ENCODE data around the gene HIVEP3. TPM values are rescaled to one million over a fixed set of nuclear protein-coding genes. Genes with fewer than 3 reads are reported as not detected.

The HIVEP3 gene
- total RNA-seq, 1 experiment from 2014 or later: 0.55 TPM

- Mint-ChIP-seq H3K4me1 (no peaks in the 10 kb centered on the region), H3K36me3 (no peaks in the 10 kb centered on the region), H3K9me3 (no peaks in the 10 kb centered on the region), H3K4me3 (no peak overlapping the region), H3K27ac (no peak overlapping the region), H3K27me3 (ENCODE audit: low read depth) (no peaks in the 10 kb centered on the region)
- DNase-seq (ENCODE audit: low spot score) (no peak), ATAC-seq (no peak)
- ChIA-PET POLR2A (interaction anchor here (1.0 kb wide), 1 partner anchor 10 kb away, joined by 3 read pairs; no protein-coding TSS in a partner anchor), CTCF (interaction anchor here (1.3 kb wide), 1 partner anchor 92 kb away, joined by 3 read pairs; no protein-coding TSS in a partner anchor)
- no peak for TF ChIP-seq SOX15 (CRISPR knock-in tag; IDR thresholded peaks at IDR 0.05)
- TF ChIP-seq ARID4B (CRISPR knock-in tag; IDR thresholded peaks at IDR 0.05; ENCODE audit: borderline replicate concordance): no peak
- no peak for TF ChIP-seq FOXK1 (CRISPR knock-in tag; IDR thresholded peaks at IDR 0.05)
- no peak for TF ChIP-seq USF2 (CRISPR knock-in tag; IDR thresholded peaks at IDR 0.05)
- TF ChIP-seq KAT7 (CRISPR knock-in tag; IDR thresholded peaks at IDR 0.05; ENCODE audit: borderline replicate concordance): no peak
- TF ChIP-seq ZBTB43 (CRISPR knock-in tag; IDR thresholded peaks at IDR 0.05): no peak
Measured at GRCh38 chr1:41719590-41719989, 199.1 kb downstream of the HIVEP3 start.

GRCh38 chr1:41719128-41719527, 199.6 kb downstream of the HIVEP3 start:
- no peak overlapping the region for H3K27ac Mint-ChIP-seq
- no peaks in the 10 kb centered on the region for H3K27me3 Mint-ChIP-seq (ENCODE audit: low read depth)
- H3K9me3 Mint-ChIP-seq: no peaks in the 10 kb centered on the region
- no peak for ATAC-seq
- H3K36me3 Mint-ChIP-seq: no peaks in the 10 kb centered on the region
- ChIA-PET POLR2A (interaction anchor here (1.0 kb wide), 1 partner anchor 10 kb away, joined by 3 read pairs; no protein-coding TSS in a partner anchor), CTCF (no interaction called here)
- H3K4me1 Mint-ChIP-seq: no peaks in the 10 kb centered on the region
- no peak for DNase-seq (ENCODE audit: low spot score)
- no peak overlapping the region for H3K4me3 Mint-ChIP-seq
- no peak for TF ChIP-seq AR (CRISPR knock-in tag; IDR thresholded peaks at IDR 0.05)
- no peak for TF ChIP-seq NFATC4 (CRISPR knock-in tag; IDR thresholded peaks at IDR 0.05)
- no peak for TF ChIP-seq ZNF263 (CRISPR knock-in tag; IDR thresholded peaks at IDR 0.05; ENCODE audit: low read depth)
- no peak for TF ChIP-seq GABPB1 (CRISPR knock-in tag; IDR thresholded peaks at IDR 0.05)
- no peak for TF ChIP-seq ZNF281 (CRISPR knock-in tag; IDR thresholded peaks at IDR 0.05)
- no peak for TF ChIP-seq MYBL2 (CRISPR knock-in tag; IDR thresholded peaks at IDR 0.05)
- no peak for TF ChIP-seq ARID4B (CRISPR knock-in tag; IDR thresholded peaks at IDR 0.05; ENCODE audit: borderline replicate concordance)
- no peak for TF ChIP-seq ZMAT4 (CRISPR knock-in tag; IDR thresholded peaks at IDR 0.05)
- TF ChIP-seq MAX (CRISPR knock-in tag; IDR thresholded peaks at IDR 0.05): no peak
- TF ChIP-seq TP53 (CRISPR knock-in tag; IDR thresholded peaks at IDR 0.05): no peak
- no peak for TF ChIP-seq JUN (CRISPR knock-in tag; IDR thresholded peaks at IDR 0.05)

All from WTC11 (cell line).